ENCODE measurements around the gene MACO1.

DNA sequence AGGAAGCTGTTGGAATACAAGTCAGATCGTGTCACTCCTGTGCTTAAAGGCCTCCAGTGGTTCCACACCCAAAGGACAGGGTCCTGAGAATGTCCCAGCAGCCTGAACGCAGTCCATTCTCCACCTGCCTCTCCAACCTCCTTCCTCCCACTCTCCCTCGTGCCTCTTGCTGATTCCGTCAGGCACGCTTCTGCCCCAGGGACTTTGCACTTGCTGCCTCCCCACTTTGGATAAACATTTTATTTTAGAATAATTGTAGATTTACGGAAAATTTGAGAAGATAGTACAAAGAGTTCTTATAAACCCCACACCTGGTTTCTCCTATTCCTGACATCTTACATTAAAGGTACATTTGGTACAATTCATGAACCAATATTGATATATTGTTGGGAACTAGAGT is 84.3 kb downstream of the MACO1 start:
- TF ChIP-seq, protein P1, sequence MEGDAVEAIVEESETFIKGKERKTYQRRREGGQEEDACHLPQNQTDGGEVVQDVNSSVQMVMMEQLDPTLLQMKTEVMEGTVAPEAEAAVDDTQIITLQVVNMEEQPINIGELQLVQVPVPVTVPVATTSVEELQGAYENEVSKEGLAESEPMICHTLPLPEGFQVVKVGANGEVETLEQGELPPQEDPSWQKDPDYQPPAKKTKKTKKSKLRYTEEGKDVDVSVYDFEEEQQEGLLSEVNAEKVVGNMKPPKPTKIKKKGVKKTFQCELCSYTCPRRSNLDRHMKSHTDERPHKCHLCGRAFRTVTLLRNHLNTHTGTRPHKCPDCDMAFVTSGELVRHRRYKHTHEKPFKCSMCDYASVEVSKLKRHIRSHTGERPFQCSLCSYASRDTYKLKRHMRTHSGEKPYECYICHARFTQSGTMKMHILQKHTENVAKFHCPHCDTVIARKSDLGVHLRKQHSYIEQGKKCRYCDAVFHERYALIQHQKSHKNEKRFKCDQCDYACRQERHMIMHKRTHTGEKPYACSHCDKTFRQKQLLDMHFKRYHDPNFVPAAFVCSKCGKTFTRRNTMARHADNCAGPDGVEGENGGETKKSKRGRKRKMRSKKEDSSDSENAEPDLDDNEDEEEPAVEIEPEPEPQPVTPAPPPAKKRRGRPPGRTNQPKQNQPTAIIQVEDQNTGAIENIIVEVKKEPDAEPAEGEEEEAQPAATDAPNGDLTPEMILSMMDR (IDR thresholded peaks at IDR 0.05) = no peak
- TF ChIP-seq POLR2A (IDR thresholded peaks at IDR 0.05; ENCODE audit: low read depth) = no peak
- no peak for TF ChIP-seq POLR2AphosphoS5 (IDR thresholded peaks at IDR 0.05)

Measured in esophagus muscularis mucosa (tissue), 3 donors.